ENCODE results near the gene IFNA7.

GRCh38 chr9:21171351-21171750 lies 30.7 kb downstream of the IFNA7 start:
- no peak for TF ChIP-seq CTCF (IDR thresholded peaks at IDR 0.05; ENCODE audit: low read depth, low read length)
- TF ChIP-seq MAX (IDR thresholded peaks at IDR 0.05; ENCODE audit: low read depth, low read length): no peak
- no peak for TF ChIP-seq POLR2A (IDR thresholded peaks at IDR 0.05; ENCODE audit: extremely low read depth, insufficient read length)
- TF ChIP-seq MYC (IDR thresholded peaks at IDR 0.05; ENCODE audit: low read depth, low read length): no peak
